ENCODE data around the gene FBH1.

DNA sequence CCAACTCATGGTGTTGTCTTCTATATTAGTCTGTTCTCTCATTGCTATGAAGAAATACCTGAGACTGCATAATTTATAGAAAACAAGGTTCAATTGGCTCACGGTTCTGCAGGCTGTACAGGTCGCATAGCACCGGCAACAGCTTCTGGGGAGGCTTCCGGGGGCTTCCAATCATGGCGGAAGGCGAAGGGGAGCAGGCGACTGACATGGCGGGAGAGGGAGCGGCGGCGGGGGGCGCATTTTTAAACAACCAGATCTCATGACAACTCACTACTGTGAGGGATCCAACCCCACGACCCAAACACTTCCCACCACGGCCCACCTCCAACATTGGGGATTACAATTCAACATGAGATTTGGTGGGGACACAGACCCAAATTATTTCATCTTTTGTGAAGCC is 48.1 kb upstream of the FBH1 start:
- TF ChIP-seq, protein P1, sequence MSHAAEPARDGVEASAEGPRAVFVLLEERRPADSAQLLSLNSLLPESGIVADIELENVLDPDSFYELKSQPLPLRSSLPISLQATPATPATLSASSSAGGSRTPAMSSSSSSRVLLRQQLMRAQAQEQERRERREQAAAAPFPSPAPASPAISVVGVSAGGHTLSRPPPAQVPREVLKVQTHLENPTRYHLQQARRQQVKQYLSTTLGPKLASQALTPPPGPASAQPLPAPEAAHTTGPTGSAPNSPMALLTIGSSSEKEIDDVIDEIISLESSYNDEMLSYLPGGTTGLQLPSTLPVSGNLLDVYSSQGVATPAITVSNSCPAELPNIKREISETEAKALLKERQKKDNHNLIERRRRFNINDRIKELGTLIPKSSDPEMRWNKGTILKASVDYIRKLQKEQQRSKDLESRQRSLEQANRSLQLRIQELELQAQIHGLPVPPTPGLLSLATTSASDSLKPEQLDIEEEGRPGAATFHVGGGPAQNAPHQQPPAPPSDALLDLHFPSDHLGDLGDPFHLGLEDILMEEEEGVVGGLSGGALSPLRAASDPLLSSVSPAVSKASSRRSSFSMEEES (CRISPR knock-in tag; IDR thresholded peaks at IDR 0.05), result no peak
- TF ChIP-seq NR1H2 (CRISPR knock-in tag; IDR thresholded peaks at IDR 0.05) (no peak), PHB2 (IDR thresholded peaks at IDR 0.05; ENCODE audit: low read depth) (no peak), ARNT (IDR thresholded peaks at IDR 0.05) (no peak), KLF16 (IDR thresholded peaks at IDR 0.05) (no peak), PHF20 (IDR thresholded peaks at IDR 0.05; ENCODE audit: partially characterized antibody) (no peak)

Measured in K562 (cell line).